ENCODE results near the gene C2orf76. TPM values are rescaled to one million over a fixed set of nuclear protein-coding genes. Genes with fewer than 3 reads are reported as not detected.

C2orf76 gene
- total and polyA plus RNA-seq, 10 of the 15 experiments (the other 5 are each of a cell fraction or from before 2014, with no cell fraction given): 14.0 to 46.1 (median 25.4) TPM

- CTCF ChIA-PET: interaction anchor here (0.6 kb wide), 1 partner anchor 137 kb away, joined by 3 read pairs; no protein-coding TSS in a partner anchor
- no peak overlapping the region for H3K9ac ChIP-seq (ENCODE audit: control insufficient read depth, insufficient read depth, low read length)
- no peak for FAIRE-seq
- BruUV-seq (replicated peaks): no TSS peak
- no peaks in the 10 kb centered on the region for H4K20me1 ChIP-seq (ENCODE audit: control insufficient read depth, insufficient read depth)
- H3K9me3 ChIP-seq (replicated peaks; ENCODE audit: control insufficient read depth, insufficient read depth, low read length): no peaks in the 10 kb centered on the region
- intact Hi-C loops (cut with micrococcal nuclease; ENCODE audit: unreplicated experiment): no loop called here
- no peaks in the 10 kb centered on the region for H3K4me1 ChIP-seq (ENCODE audit: control insufficient read depth, insufficient read depth, low read length)
- H3K4me3 ChIP-seq: no peak overlapping the region
- no peak overlapping the region for H3K4me2 ChIP-seq (ENCODE audit: control insufficient read depth, insufficient read depth)
- POLR2A ChIA-PET: no interaction called here
- in situ Hi-C loops (cut with MboI): no loop called here
- ATAC-seq: no peak
- RAD21 ChIA-PET (ENCODE audit: unreplicated experiment): no interaction called here
- H3K79me2 ChIP-seq (ENCODE audit: control insufficient read depth, insufficient read depth, low read length): no peaks in the 10 kb centered on the region
- DNase-seq (ENCODE audit: low read depth, low spot score): no peak
- H3K27ac ChIP-seq (ENCODE audit: control insufficient read depth, insufficient read depth): no peak overlapping the region
- no peaks in the 10 kb centered on the region for H3K36me3 ChIP-seq (ENCODE audit: control insufficient read depth in 2 of 2, insufficient read depth in 2 of 2, low read length in 1 of 2)
- WGBS (ENCODE audit: insufficient coverage, insufficient replicate concordance, low lambda C conversion rate, missing lambda C conversion rate): 59% methylated on average over 4 of the region's 6 CpGs
- no peak overlapping the region for H2AFZ ChIP-seq (ENCODE audit: control insufficient read depth, low read depth, low read length)
- SMC1A ChIA-PET (ENCODE audit: uncharacterized antibody, unreplicated experiment): no interaction called here
- H3K27me3 ChIP-seq (replicated peaks in 1 of 2; ENCODE audit: control insufficient read depth in 2 of 2, insufficient read depth in 2 of 2, low read length in 1 of 2): no peaks in the 10 kb centered on the region
- no peak for TF ChIP-seq FOXM1 (IDR thresholded peaks at IDR 0.05; ENCODE audit: low read depth, low read length)
- TF ChIP-seq NKRF (conservative IDR thresholded peaks at IDR 0.05): no peak
- TF ChIP-seq, protein P1, sequence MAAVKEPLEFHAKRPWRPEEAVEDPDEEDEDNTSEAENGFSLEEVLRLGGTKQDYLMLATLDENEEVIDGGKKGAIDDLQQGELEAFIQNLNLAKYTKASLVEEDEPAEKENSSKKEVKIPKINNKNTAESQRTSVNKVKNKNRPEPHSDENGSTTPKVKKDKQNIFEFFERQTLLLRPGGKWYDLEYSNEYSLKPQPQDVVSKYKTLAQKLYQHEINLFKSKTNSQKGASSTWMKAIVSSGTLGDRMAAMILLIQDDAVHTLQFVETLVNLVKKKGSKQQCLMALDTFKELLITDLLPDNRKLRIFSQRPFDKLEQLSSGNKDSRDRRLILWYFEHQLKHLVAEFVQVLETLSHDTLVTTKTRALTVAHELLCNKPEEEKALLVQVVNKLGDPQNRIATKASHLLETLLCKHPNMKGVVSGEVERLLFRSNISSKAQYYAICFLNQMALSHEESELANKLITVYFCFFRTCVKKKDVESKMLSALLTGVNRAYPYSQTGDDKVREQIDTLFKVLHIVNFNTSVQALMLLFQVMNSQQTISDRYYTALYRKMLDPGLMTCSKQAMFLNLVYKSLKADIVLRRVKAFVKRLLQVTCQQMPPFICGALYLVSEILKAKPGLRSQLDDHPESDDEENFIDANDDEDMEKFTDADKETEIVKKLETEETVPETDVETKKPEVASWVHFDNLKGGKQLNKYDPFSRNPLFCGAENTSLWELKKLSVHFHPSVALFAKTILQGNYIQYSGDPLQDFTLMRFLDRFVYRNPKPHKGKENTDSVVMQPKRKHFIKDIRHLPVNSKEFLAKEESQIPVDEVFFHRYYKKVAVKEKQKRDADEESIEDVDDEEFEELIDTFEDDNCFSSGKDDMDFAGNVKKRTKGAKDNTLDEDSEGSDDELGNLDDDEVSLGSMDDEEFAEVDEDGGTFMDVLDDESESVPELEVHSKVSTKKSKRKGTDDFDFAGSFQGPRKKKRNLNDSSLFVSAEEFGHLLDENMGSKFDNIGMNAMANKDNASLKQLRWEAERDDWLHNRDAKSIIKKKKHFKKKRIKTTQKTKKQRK (IDR thresholded peaks at IDR 0.05; ENCODE audit: low read depth, low read length): no peak
- no peak for TF ChIP-seq MXI1 (IDR thresholded peaks at IDR 0.05; ENCODE audit: low read depth, low read length)
- no peak for TF ChIP-seq BMI1 (IDR thresholded peaks at IDR 0.05; ENCODE audit: borderline replicate concordance)
- no peak for TF ChIP-seq SREBF1 (IDR thresholded peaks at IDR 0.05; ENCODE audit: low read length)
- TF ChIP-seq ATF7 (IDR thresholded peaks at IDR 0.05; ENCODE audit: low read depth): no peak
- no peak for TF ChIP-seq MEF2B (IDR thresholded peaks at IDR 0.05; ENCODE audit: partially characterized antibody, poor library complexity, severe bottlenecking)
- TF ChIP-seq ETV6 (conservative IDR thresholded peaks at IDR 0.05 in 1 of 2, IDR thresholded peaks at IDR 0.05 in 1 of 2; ENCODE audit: borderline replicate concordance in 1 of 2, low read depth in 1 of 2): no peak
- TF ChIP-seq, protein P2, sequence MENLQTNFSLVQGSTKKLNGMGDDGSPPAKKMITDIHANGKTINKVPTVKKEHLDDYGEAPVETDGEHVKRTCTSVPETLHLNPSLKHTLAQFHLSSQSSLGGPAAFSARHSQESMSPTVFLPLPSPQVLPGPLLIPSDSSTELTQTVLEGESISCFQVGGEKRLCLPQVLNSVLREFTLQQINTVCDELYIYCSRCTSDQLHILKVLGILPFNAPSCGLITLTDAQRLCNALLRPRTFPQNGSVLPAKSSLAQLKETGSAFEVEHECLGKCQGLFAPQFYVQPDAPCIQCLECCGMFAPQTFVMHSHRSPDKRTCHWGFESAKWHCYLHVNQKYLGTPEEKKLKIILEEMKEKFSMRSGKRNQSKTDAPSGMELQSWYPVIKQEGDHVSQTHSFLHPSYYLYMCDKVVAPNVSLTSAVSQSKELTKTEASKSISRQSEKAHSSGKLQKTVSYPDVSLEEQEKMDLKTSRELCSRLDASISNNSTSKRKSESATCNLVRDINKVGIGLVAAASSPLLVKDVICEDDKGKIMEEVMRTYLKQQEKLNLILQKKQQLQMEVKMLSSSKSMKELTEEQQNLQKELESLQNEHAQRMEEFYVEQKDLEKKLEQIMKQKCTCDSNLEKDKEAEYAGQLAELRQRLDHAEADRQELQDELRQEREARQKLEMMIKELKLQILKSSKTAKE (IDR thresholded peaks at IDR 0.05; ENCODE audit: low read depth, poor library complexity, severe bottlenecking): no peak
- no peak for TF ChIP-seq ZBTB4 (CRISPR knock-in tag; IDR thresholded peaks at IDR 0.05)
- TF ChIP-seq CHD4 (IDR thresholded peaks at IDR 0.05): no peak
- no peak for TF ChIP-seq KLF5 (IDR thresholded peaks at IDR 0.05; ENCODE audit: partially characterized antibody)
Measured at GRCh38 chr2:119289642-119290041, 77.0 kb downstream of the C2orf76 start.

Measured in GM12878 (cell line).